Osteocyte (in vitro differentiated cells): ENCODE results near the gene PPFIA1. TPM values are rescaled to one million over a fixed set of nuclear protein-coding genes. Genes with fewer than 3 reads are reported as not detected.
"Not testable (repeated sequence)": the region's sequence is repeated elsewhere in the genome, so short reads cannot be mapped to it uniquely, and the experiment has no call there.

ENCODE experiments used
- DNase-seq: peaks from one replicate; pipeline ENCODE4 v3.0.0; 2021; ENCODE audit warnings: mixed read lengths; ENCODE audit not compliant: unreplicated experiment; ENCODE audit errors: extremely low spot score
- H3K27ac Mint-ChIP-seq: one replicate; pipeline ENCODE4 v1.8.0; 2021; ENCODE audit warnings: mild to moderate bottlenecking, mixed read lengths; ENCODE audit not compliant: unreplicated experiment
- H3K27me3 Mint-ChIP-seq: one replicate; pipeline ENCODE4 v1.8.0; 2021; ENCODE audit warnings: mixed read lengths; ENCODE audit not compliant: unreplicated experiment
- H3K36me3 Mint-ChIP-seq: one replicate; pipeline ENCODE4 v1.8.0; 2021; ENCODE audit warnings: mixed read lengths; ENCODE audit not compliant: unreplicated experiment
- H3K4me1 Mint-ChIP-seq: one replicate; pipeline ENCODE4 v1.8.0; 2021; ENCODE audit warnings: mixed read lengths; ENCODE audit not compliant: unreplicated experiment
- H3K4me3 Mint-ChIP-seq: one replicate; pipeline ENCODE4 v1.8.0; 2021; ENCODE audit warnings: mild to moderate bottlenecking, moderate library complexity, mixed read lengths; ENCODE audit not compliant: unreplicated experiment
- H3K9me3 Mint-ChIP-seq: one replicate; pipeline ENCODE4 v1.8.0; 2021; ENCODE audit warnings: mixed read lengths; ENCODE audit not compliant: unreplicated experiment
- CTCF ChIP-seq: fragments of 200-600 bp; sonication (generic); IDR thresholded peaks from 2 replicates; pipeline ENCODE4 v1.5.0; 2021; ENCODE audit warnings: antibody characterized with exemption, mild to moderate bottlenecking, moderate library complexity
- total RNA-seq: library from RNA; stranded (reverse); gene quantifications from 2 replicates; pipeline ENCODE4 v1.2.1, GENCODE V29; 2021

Gene PPFIA1
- total RNA-seq, 1 donor from 2014 or later, result 70.4 TPM

GRCh38 chr11:70251659-70252321 is 18.7 kb upstream of the PPFIA1 start:
- no peak for DNase-seq
- Mint-ChIP-seq H3K27me3 (no peaks in the 10 kb centered on the region), H3K36me3 (no peaks in the 10 kb centered on the region), H3K27ac (no peak overlapping the region), H3K4me1 (peaks cover 14% of the 10 kb centered on the region), H3K4me3 (no peak overlapping the region), H3K9me3 (no peaks in the 10 kb centered on the region)
- no peak for TF ChIP-seq CTCF

- Mint-ChIP-seq H3K27me3 (no peaks in the 10 kb centered on the region), H3K27ac (no peak overlapping the region), H3K36me3 (no peaks in the 10 kb centered on the region), H3K4me1 (peaks cover 4% of the 10 kb centered on the region), H3K9me3 (no peaks in the 10 kb centered on the region), H3K4me3 (no peak overlapping the region)
- DNase-seq, result no peak
- no peak for TF ChIP-seq CTCF
Measured at GRCh38 chr11:70252844-70253243, 17.6 kb upstream of the PPFIA1 start.

- no peaks in the 10 kb centered on the region for H3K9me3 Mint-ChIP-seq
- no peaks in the 10 kb centered on the region for H3K27me3 Mint-ChIP-seq
- H3K4me1 Mint-ChIP-seq, result peaks cover 5% of the 10 kb centered on the region
- no peak overlapping the region for H3K27ac Mint-ChIP-seq
- no peak overlapping the region for H3K4me3 Mint-ChIP-seq
- no peak for DNase-seq
- no peaks in the 10 kb centered on the region for H3K36me3 Mint-ChIP-seq
- TF ChIP-seq CTCF, result no peak
Measured at GRCh38 chr11:70255477-70256116, 14.9 kb upstream of the PPFIA1 start.

- H3K4me3 Mint-ChIP-seq, DNase-seq, H3K9me3 Mint-ChIP-seq, H3K36me3 Mint-ChIP-seq, H3K27me3 Mint-ChIP-seq, H3K27ac Mint-ChIP-seq: not testable (repeated sequence)
- peaks cover 15% of the 10 kb centered on the region for H3K4me1 Mint-ChIP-seq
Measured at GRCh38 chr11:70259077-70259476, 11.4 kb upstream of the PPFIA1 start.

- H3K36me3 Mint-ChIP-seq, result no peaks in the 10 kb centered on the region
- no peak overlapping the region for H3K27ac Mint-ChIP-seq
- TF ChIP-seq CTCF, result no peak
- no peak overlapping the region for H3K4me3 Mint-ChIP-seq
- DNase-seq, result no peak
- peaks cover 12% of the 10 kb centered on the region for H3K27me3 Mint-ChIP-seq
- H3K9me3 Mint-ChIP-seq, result no peaks in the 10 kb centered on the region
- H3K4me1 Mint-ChIP-seq, result peaks cover 15% of the 10 kb centered on the region
Measured at GRCh38 chr11:70262951-70263350, 7.5 kb upstream of the PPFIA1 start.
